PC-3 (cell line): ENCODE results near the gene TPST2. TPM values are rescaled to one million over a fixed set of nuclear protein-coding genes. Genes with fewer than 3 reads are reported as not detected.

ENCODE experiments used
- ATAC-seq: fragments of 200-7000 bp; cut with Tn5 transposase; 2 replicates; pipeline ENCODE4 v1.9.1; 2020; ENCODE audit warnings: mild to moderate bottlenecking, moderate library complexity
- BruUV-seq: library from RNA; stranded (reverse); fragments of 400-500 nt; replicated peaks from 2 replicates; lab custom pipeline; 2021; lab: Mats Ljungman, UMichigan
- CTCF ChIA-PET: fragments of 300-600 bp; sonication (Branson Sonifier 250); formaldehyde crosslinking; loops from one replicate; lab custom pipeline; 2022; ENCODE audit warnings: antibody characterized with exemption; lab: Charles Lee
- POLR2A ChIA-PET: fragments of 300-600 bp; sonication (Branson Sonifier 250); formaldehyde crosslinking; loops from one replicate; lab custom pipeline; 2022; ENCODE audit warnings: antibody characterized with exemption; ENCODE audit not compliant: unreplicated experiment; lab: Charles Lee
- DNase-seq: peaks from one replicate; pipeline ENCODE4 v3.0.0-alpha.2; 2015
- H2AFZ ChIP-seq: fragments of 300-600 bp; sonication (generic); 2 replicates; pipeline ENCODE4 v1.6.0; 2016; ENCODE audit warnings: antibody characterized with exemption, low read length
- H3F3A ChIP-seq: fragments of 300-600 bp; sonication (generic); one replicate; pipeline ENCODE4 v1.6.0; 2017; ENCODE audit warnings: antibody characterized with exemption, low read length, control low read depth, mild to moderate bottlenecking; ENCODE audit not compliant: unreplicated experiment
- H3K27ac ChIP-seq: fragments of 300-600 bp; sonication (generic); 2 replicates; pipeline ENCODE4 v1.5.1; 2016; ENCODE audit warnings: mild to moderate bottlenecking, low read length
- H3K27me3 ChIP-seq: fragments of 300-600 bp; sonication (generic); 2 replicates; pipeline ENCODE4 v1.6.1; 2016; ENCODE audit warnings: low read length, mixed read lengths
- H3K36me3 ChIP-seq: fragments of 300-600 bp; sonication (generic); 2 replicates; pipeline ENCODE4 v1.6.1; 2016; ENCODE audit warnings: low read depth, mixed run types, low read length, mixed read lengths
- H3K4me1 ChIP-seq: fragments of 300-600 bp; sonication (generic); 2 replicates; pipeline ENCODE4 v1.5.1; 2016; ENCODE audit warnings: low read length; ENCODE audit not compliant: insufficient read depth
- H3K4me2 ChIP-seq: fragments of 300-600 bp; sonication (generic); 2 replicates; pipeline ENCODE4 v1.6.0; 2016; ENCODE audit warnings: low read length
- H3K4me3 ChIP-seq: fragments of 300-600 bp; sonication (generic); 2 replicates; pipeline ENCODE4 v1.5.1; 2016; ENCODE audit warnings: mild to moderate bottlenecking, low read length, mixed read lengths
- H3K79me2 ChIP-seq: fragments of 300-600 bp; sonication (generic); 2 replicates; pipeline ENCODE4 v1.6.1; 2017; ENCODE audit warnings: low read length, mixed read lengths
- H3K9ac ChIP-seq: fragments of 300-600 bp; sonication (generic); 2 replicates; pipeline ENCODE4 v1.6.0; 2016; ENCODE audit warnings: mild to moderate bottlenecking, low read length
- H3K9me2 ChIP-seq: fragments of 300-600 bp; sonication (generic); replicated peaks from 2 replicates; pipeline ENCODE4 v1.6.1; 2016; ENCODE audit warnings: mixed run types, low read length, mixed read lengths
- H3K9me3 ChIP-seq: fragments of 300-600 bp; sonication (generic); 2 replicates; pipeline ENCODE4 v1.6.1; 2016; ENCODE audit warnings: low read length, mixed read lengths
- H4K20me1 ChIP-seq: fragments of 300-600 bp; sonication (generic); 2 replicates; pipeline ENCODE4 v1.6.1; 2016; ENCODE audit warnings: low read length, mixed read lengths
- EZH2 ChIP-seq: fragments of 300-600 bp; sonication (generic); IDR thresholded peaks from one replicate; pipeline ENCODE4 v1.6.1; 2017; ENCODE audit warnings: antibody characterized with exemption, mild to moderate bottlenecking, low read length; ENCODE audit not compliant: unreplicated experiment
- EZH2phosphoT487 ChIP-seq: fragments of 300-600 bp; sonication (generic); IDR thresholded peaks from 2 replicates; pipeline ENCODE4 v1.6.1; 2018; ENCODE audit warnings: mild to moderate bottlenecking, antibody characterized with exemption, low read length, borderline replicate concordance
- intact Hi-C: fragments of 100-400 bp; cut with micrococcal nuclease; formaldehyde crosslinking; loops from 2 replicates; pipeline ENCODE4 v1.9.0; 2023
- total RNA-seq: library from RNA; depleted of rRNA; stranded (reverse); fragments of >200 nt; gene quantifications from 2 replicates; pipeline ENCODE4 v1.2.3, GENCODE V29; 2014
- TF ChIP-seq, protein P1 (sequence below): fragments of 300-600 bp; sonication (generic); conservative IDR thresholded peaks from 2 replicates; pipeline ENCODE4 v1.5.1; 2017; ENCODE audit warnings: antibody characterized with exemption, low read depth, mild to moderate bottlenecking, low read length

TPST2 gene
- total RNA-seq, 1 experiment from 2014 or later, result 8.1 TPM

DNA sequence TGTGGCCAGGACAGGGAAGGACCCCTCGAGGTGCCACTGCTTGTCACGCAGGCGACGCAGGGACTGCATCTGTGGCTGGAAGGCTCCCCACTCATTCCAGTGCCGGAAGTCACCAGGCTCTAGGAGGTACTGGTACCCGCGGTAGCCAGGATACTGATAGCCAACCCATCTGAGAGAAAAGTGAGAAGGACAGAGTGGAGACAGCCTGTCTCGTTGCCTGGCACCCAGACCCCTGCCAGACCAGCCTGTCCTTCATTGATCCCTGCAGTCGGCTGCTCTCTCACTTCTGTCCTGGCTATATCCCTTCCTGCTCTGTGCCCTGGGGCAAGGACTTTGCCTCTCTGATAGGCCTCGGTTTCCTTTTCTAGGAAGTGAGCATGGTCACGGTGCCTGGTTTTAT is 9.6 kb upstream of the TPST2 start:
- no peak overlapping the region for H3K27ac ChIP-seq
- H4K20me1 ChIP-seq, result no peaks in the 10 kb centered on the region
- no peak overlapping the region for H3K4me2 ChIP-seq
- H3K9me2 ChIP-seq, result no peaks in the 10 kb centered on the region
- BruUV-seq, result no TSS peak
- ChIA-PET POLR2A (no interaction called here), CTCF (no interaction called here)
- H3K9ac ChIP-seq, result no peak overlapping the region
- no peaks in the 10 kb centered on the region for H3K79me2 ChIP-seq
- no peaks in the 10 kb centered on the region for H3K36me3 ChIP-seq
- no peak overlapping the region for H2AFZ ChIP-seq
- H3K4me3 ChIP-seq, result no peak overlapping the region
- no peaks in the 10 kb centered on the region for H3K4me1 ChIP-seq
- intact Hi-C loops, result no loop called here
- TF ChIP-seq, protein P1, sequence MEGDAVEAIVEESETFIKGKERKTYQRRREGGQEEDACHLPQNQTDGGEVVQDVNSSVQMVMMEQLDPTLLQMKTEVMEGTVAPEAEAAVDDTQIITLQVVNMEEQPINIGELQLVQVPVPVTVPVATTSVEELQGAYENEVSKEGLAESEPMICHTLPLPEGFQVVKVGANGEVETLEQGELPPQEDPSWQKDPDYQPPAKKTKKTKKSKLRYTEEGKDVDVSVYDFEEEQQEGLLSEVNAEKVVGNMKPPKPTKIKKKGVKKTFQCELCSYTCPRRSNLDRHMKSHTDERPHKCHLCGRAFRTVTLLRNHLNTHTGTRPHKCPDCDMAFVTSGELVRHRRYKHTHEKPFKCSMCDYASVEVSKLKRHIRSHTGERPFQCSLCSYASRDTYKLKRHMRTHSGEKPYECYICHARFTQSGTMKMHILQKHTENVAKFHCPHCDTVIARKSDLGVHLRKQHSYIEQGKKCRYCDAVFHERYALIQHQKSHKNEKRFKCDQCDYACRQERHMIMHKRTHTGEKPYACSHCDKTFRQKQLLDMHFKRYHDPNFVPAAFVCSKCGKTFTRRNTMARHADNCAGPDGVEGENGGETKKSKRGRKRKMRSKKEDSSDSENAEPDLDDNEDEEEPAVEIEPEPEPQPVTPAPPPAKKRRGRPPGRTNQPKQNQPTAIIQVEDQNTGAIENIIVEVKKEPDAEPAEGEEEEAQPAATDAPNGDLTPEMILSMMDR, result no peak
- TF ChIP-seq EZH2phosphoT487 (no peak), EZH2 (no peak)
- no peak for DNase-seq
- no peaks in the 10 kb centered on the region for H3F3A ChIP-seq
- no peaks in the 10 kb centered on the region for H3K9me3 ChIP-seq
- ATAC-seq, result no peak
- peaks cover 13% of the 10 kb centered on the region; the same call in 1 of the 2 replicates for H3K27me3 ChIP-seq

GRCh38 chr22:26597480-26597879 is 7.5 kb upstream of the TPST2 start:
- TF ChIP-seq, protein P1, result no peak
- TF ChIP-seq EZH2phosphoT487 (no peak), EZH2 (no peak)
- no peaks in the 10 kb centered on the region for H3K4me1 ChIP-seq
- H3K79me2 ChIP-seq, result no peaks in the 10 kb centered on the region
- no peaks in the 10 kb centered on the region for H3K9me2 ChIP-seq
- no TSS peak for BruUV-seq
- intact Hi-C loops, result no loop called here
- ChIA-PET POLR2A (no interaction called here), CTCF (no interaction called here)
- no peak overlapping the region for H3K4me2 ChIP-seq
- H3K9me3 ChIP-seq, result no peaks in the 10 kb centered on the region
- no peaks in the 10 kb centered on the region for H3K36me3 ChIP-seq
- ATAC-seq, result no peak
- no peak overlapping the region for H3K4me3 ChIP-seq
- H3K27ac ChIP-seq, result no peak overlapping the region
- H3F3A ChIP-seq, result no peaks in the 10 kb centered on the region
- H3K9ac ChIP-seq, result no peak overlapping the region
- H3K27me3 ChIP-seq, result peaks cover 13% of the 10 kb centered on the region; the same call in 1 of the 2 replicates
- no peak for DNase-seq
- H2AFZ ChIP-seq, result no peak overlapping the region
- H4K20me1 ChIP-seq, result no peaks in the 10 kb centered on the region

GRCh38 chr22:26597026-26597425 is 7.1 kb upstream of the TPST2 start:
- TF ChIP-seq, protein P1, result no peak
- TF ChIP-seq EZH2phosphoT487 (no peak), EZH2 (no peak)
- no peaks in the 10 kb centered on the region for H3K9me2 ChIP-seq
- POLR2A ChIA-PET, result no interaction called here
- H4K20me1 ChIP-seq, result no peaks in the 10 kb centered on the region
- H3K4me2 ChIP-seq, result no peak overlapping the region
- H3K9ac ChIP-seq, result no peak overlapping the region
- no peaks in the 10 kb centered on the region for H3K36me3 ChIP-seq
- no TSS peak for BruUV-seq
- DNase-seq, result no peak
- intact Hi-C loops, result no loop called here
- H3F3A ChIP-seq, result no peaks in the 10 kb centered on the region
- H3K79me2 ChIP-seq, result no peaks in the 10 kb centered on the region
- no peak overlapping the region for H3K4me3 ChIP-seq
- H2AFZ ChIP-seq, result no peak overlapping the region
- no peaks in the 10 kb centered on the region for H3K4me1 ChIP-seq
- no peak for ATAC-seq
- H3K27ac ChIP-seq, result no peak overlapping the region
- H3K9me3 ChIP-seq, result no peaks in the 10 kb centered on the region
- peaks cover 13% of the 10 kb centered on the region; the same call in 1 of the 2 replicates for H3K27me3 ChIP-seq
- CTCF ChIA-PET, result no interaction called here
